K562 (cell line): Measurements from ENCODE around the gene ARID3B. TPM values are rescaled to one million over a fixed set of nuclear protein-coding genes. Genes with fewer than 3 reads are reported as not detected.
A peak's percentile ranks its signal among the peaks of the same experiment; 100 is the strongest.

Source experiments
- ATAC-seq: fragments of 200-7000 bp; cut with Tn5 transposase; 3 replicates; pipeline ENCODE4 v1.9.1; 2020; ENCODE audit warnings: moderate library complexity
- BruUV-seq: library from RNA; stranded (reverse); fragments of 400-500 nt; replicated peaks from 2 replicates; lab custom pipeline; 2021; lab: Mats Ljungman, UMichigan
- CTCF ChIA-PET: fragments of 300-600 bp; formaldehyde crosslinking; extraction: SDS; loops from one replicate; lab custom pipeline; 2021; ENCODE audit warnings: low intra/inter-chr PET ratio; lab: Yijun Ruan, JAX
- POLR2A ChIA-PET: fragments of 300-600, 350-650 bp; sonication (Branson Sonifier 250); formaldehyde crosslinking; extraction: SDS; loops from one replicate; lab custom pipeline; 2021; ENCODE audit warnings: antibody characterized with exemption, inconsistent platforms; lab: Yijun Ruan, JAX
- DNase-seq, 4 experiments: peaks; one replicate each; pipeline versions ENCODE4 v3.0.0 to v3.0.0-alpha.2; 2011 to 2018; ENCODE audit warnings: low spot score in 3 of 4, mixed read lengths in 3 of 4; ENCODE audit errors: extremely low read depth in 1 of 4
- FAIRE-seq: peaks from 2 replicates; lab custom pipeline; 2011; peaks lifted over from hg19 to GRCh38; lab: Jason Lieb, UNC
- H2AFZ ChIP-seq: 2 replicates; pipeline ENCODE4 v1.6.0; 2011; ENCODE audit warnings: low read depth, low read length, control low read depth, inconsistent platforms
- H3K27ac ChIP-seq: fragments of 200-600 bp; 3 replicates; pipeline ENCODE4 v1.8.0; 2011; ENCODE audit warnings: low read depth, mild to moderate bottlenecking, control low read depth, inconsistent platforms, low read length, moderate library complexity, mixed read lengths; ENCODE audit errors: extremely low read depth
- H3K27me3 ChIP-seq, 2 experiments: fragments of 300-600 bp in 1 of 2; 2 replicates in 1 of 2; 3 replicates in 1 of 2; pipeline versions ENCODE4 v1.6.0 to v1.8.0; 2011; ENCODE audit warnings: inconsistent platforms in 2 of 2, low read length in 2 of 2, mild to moderate bottlenecking in 1 of 2, mixed read lengths in 1 of 2, moderate library complexity in 1 of 2; ENCODE audit not compliant: control insufficient read depth in 2 of 2, insufficient read depth in 2 of 2
- H3K36me3 ChIP-seq: fragments of 300-600 bp; 3 replicates; pipeline ENCODE4 v1.8.0; 2011; ENCODE audit warnings: mild to moderate bottlenecking, low read length, inconsistent platforms; ENCODE audit not compliant: control insufficient read depth, insufficient read depth
- H3K4me1 ChIP-seq, 2 experiments: fragments of 200-600 bp in 1 of 2; replicated peaks in 1 of 2; 2 replicates in 1 of 2; 3 replicates in 1 of 2; pipeline versions ENCODE4 v1.5.1 to v1.8.0; 2011; ENCODE audit warnings: inconsistent platforms in 2 of 2, low read length in 2 of 2, mild to moderate bottlenecking in 1 of 2, mixed read lengths in 1 of 2, moderate library complexity in 1 of 2; ENCODE audit not compliant: control insufficient read depth in 2 of 2, insufficient read depth in 2 of 2
- H3K4me2 ChIP-seq: 2 replicates; pipeline ENCODE4 v1.6.1; 2011; ENCODE audit warnings: low read length, control low read depth, inconsistent platforms, mixed read lengths; ENCODE audit not compliant: insufficient read depth
- H3K4me3 ChIP-seq: fragments of 200-600 bp; sonication (generic), shearing (Covaris generic); 2 replicates; pipeline ENCODE4 v1.5.1; 2016; ENCODE audit warnings: control low read depth, inconsistent platforms
- H3K79me2 ChIP-seq: fragments of 200-600 bp; 3 replicates; pipeline ENCODE4 v1.8.0; 2011; ENCODE audit warnings: low read length, inconsistent platforms; ENCODE audit not compliant: control insufficient read depth, insufficient read depth
- H3K9ac ChIP-seq, 2 experiments: 2 replicates each; pipeline versions ENCODE4 v1.6.0 to v1.6.1; 2011; ENCODE audit warnings: low read depth in 2 of 2, low read length in 2 of 2, control low read depth in 1 of 2, inconsistent platforms in 1 of 2, mild to moderate bottlenecking in 1 of 2, mixed read lengths in 1 of 2; ENCODE audit not compliant: insufficient read depth in 1 of 2
- H3K9me1 ChIP-seq: one replicate; pipeline ENCODE4 v1.6.0; 2011; ENCODE audit warnings: inconsistent platforms, mild to moderate bottlenecking, low read length, moderate library complexity; ENCODE audit not compliant: control insufficient read depth, insufficient read depth
- H3K9me3 ChIP-seq: replicated peaks from 2 replicates; pipeline ENCODE4 v1.5.1; 2011; ENCODE audit warnings: low read depth, low read length, inconsistent platforms; ENCODE audit not compliant: control insufficient read depth, insufficient read depth
- H4K20me1 ChIP-seq: replicated peaks from 2 replicates; pipeline ENCODE4 v1.6.1; 2011; ENCODE audit warnings: low read length, inconsistent platforms, mixed read lengths; ENCODE audit not compliant: control insufficient read depth, insufficient read depth
- ADNP ChIP-seq: fragments of 200-800 bp; sonication (Bioruptor generic); IDR thresholded peaks from 2 replicates; pipeline ENCODE4 v1.6.1; 2016; ENCODE audit warnings: missing genetic modification characterization, missing compliant biosample characterization
- ESRRA ChIP-seq: fragments of 450-650 bp; IDR thresholded peaks from 2 replicates; pipeline ENCODE4 v1.6.1; 2014; ENCODE audit warnings: low read depth, mild to moderate bottlenecking, moderate library complexity, borderline replicate concordance
- FOXP1 ChIP-seq: sonication (generic); formaldehyde crosslinking; IDR thresholded peaks from 2 replicates; pipeline ENCODE4 v1.8.0; 2022; ENCODE audit warnings: mild to moderate bottlenecking, missing genetic modification reagents
- JUN ChIP-seq, 2 experiments: sonication (generic) in 1 of 2; formaldehyde crosslinking in 1 of 2; IDR thresholded peaks; 2 replicates each; pipeline versions ENCODE4 v1.6.1 to v1.8.0; 2012 to 2022; ENCODE audit warnings: borderline replicate concordance in 2 of 2, mild to moderate bottlenecking in 2 of 2, improper control_type of control experiment in 1 of 2, low read depth in 1 of 2, low read length in 1 of 2, missing genetic modification reagents in 1 of 2
- MAFK ChIP-seq: IDR thresholded peaks from 2 replicates; pipeline ENCODE4 v1.6.1; 2011; ENCODE audit warnings: low read length, improper control_type of control experiment
- PURB ChIP-seq: sonication (generic); formaldehyde crosslinking; IDR thresholded peaks from 2 replicates; pipeline ENCODE4 v1.9.0; 2021; ENCODE audit warnings: low read depth, mild to moderate bottlenecking, missing genetic modification reagents
- ZNF175 ChIP-seq: fragments of 200-800 bp; sonication (Bioruptor generic); IDR thresholded peaks from 2 replicates; pipeline ENCODE4 v1.6.1; 2016; ENCODE audit warnings: low read depth, mild to moderate bottlenecking, missing genetic modification characterization, missing compliant biosample characterization
- ZNF253 ChIP-seq: fragments of 250-450 bp; sonication (Bioruptor Pico); conservative IDR thresholded peaks from 2 replicates; pipeline ENCODE4 v1.6.1; 2021; ENCODE audit warnings: mild to moderate bottlenecking
- ZNF354B ChIP-seq: fragments of 250-450 bp; sonication (Bioruptor Pico); IDR thresholded peaks from 2 replicates; pipeline ENCODE4 v1.4.0; 2020
- WGBS: fragments of 100-300 bp; shearing (Covaris generic); methylation state at CpG from one replicate; pipeline ENCODE4 v1.1.6; 2016; ENCODE audit warnings: low coverage, mixed read lengths; ENCODE audit not compliant: insufficient coverage; ENCODE audit errors: missing lambda C conversion rate; 5-methylcytosine and 5-hydroxymethylcytosine counted together
- in situ Hi-C: fragments of 300-500 bp; cut with MboI; formaldehyde crosslinking; loops from 4 replicates; pipeline ENCODE4 v1.15.0; 2018; ENCODE audit warnings: inconsistent platforms, mixed read lengths
- intact Hi-C: fragments of 100-400 bp; cut with micrococcal nuclease; formaldehyde crosslinking; loops from 2 replicates; pipeline ENCODE4 v1.14.2; 2022
- polyA plus RNA-seq, 8 experiments: library from polyadenylated mRNA; depleted of rRNA in 4 of 8; stranded (reverse) in 5 of 8; unstranded in 3 of 8; fragments of >200 nt; fragmentation: Nextera tagmentation in 2 of 8; fragmentation: Illumina TruSeq in 1 of 8; extraction: Ambion mirVana in 2 of 8; extraction: Trizol in 1 of 8; gene quantifications; 2 replicates each; pipeline versions ENCODE4 v1.2.1 to v1.2.3, GENCODE V29; 2011 to 2014; ENCODE audit warnings: inconsistent platforms in 1 of 8, missing spikeins in 1 of 8
- total RNA-seq, 7 experiments: library from RNA; depleted of rRNA in 6 of 7; stranded (reverse); fragments of >200 nt in 6 of 7; fragmentation: Illumina TruSeq in 2 of 7; extraction: Trizol in 2 of 7; gene quantifications; 2 replicates each; pipeline versions ENCODE4 v1.2.1 to v1.2.3, GENCODE V29; 2011 to 2021; ENCODE audit warnings: low replicate concordance in 1 of 7
- TF ChIP-seq, protein P1 (sequence below): sonication (generic); formaldehyde crosslinking; IDR thresholded peaks from 2 replicates; pipeline ENCODE4 v1.8.0; 2022; ENCODE audit warnings: mild to moderate bottlenecking, low read depth, missing genetic modification reagents

The ARID3B gene
- total and polyA plus RNA-seq, 9 of the 15 experiments (the other 6 are each of a cell fraction or from before 2014, with no cell fraction given), result 0.32 to 15.1 (median 7.1) TPM

DNA sequence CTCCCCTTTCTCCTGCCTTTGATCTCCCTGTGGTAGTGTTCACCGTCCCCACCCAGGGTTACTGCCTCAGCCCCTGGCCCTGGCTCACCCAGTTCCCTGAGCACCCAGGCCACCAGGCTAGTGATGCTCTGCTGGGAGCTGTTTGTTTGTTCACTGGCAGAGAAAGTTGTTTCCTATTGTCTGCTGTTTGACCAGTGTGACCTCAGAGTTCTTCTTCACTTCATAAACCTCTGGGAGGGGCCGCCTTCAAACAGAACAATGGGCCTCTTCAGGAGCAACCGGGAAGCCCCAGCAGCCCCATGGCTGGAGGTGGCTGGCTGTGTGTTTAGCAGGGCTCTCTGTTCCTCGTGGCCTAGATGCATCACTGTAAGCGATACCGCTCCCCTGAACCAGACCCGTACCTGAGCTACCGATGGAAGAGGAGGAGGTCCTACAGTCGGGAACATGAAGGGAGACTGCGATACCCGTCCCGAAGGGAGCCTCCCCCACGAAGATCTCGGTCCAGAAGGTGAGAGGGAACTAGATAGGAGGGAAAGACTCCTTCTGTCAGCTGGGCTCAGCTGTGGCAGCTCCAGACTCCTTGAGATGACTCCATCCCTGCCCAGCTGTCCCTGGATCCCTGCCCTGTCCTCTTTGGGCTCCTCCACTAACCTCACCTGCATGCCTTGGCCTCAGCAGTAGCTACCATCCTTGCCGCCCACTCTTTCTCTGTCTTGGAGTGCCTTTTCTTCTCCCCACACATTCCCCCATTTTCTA lies 78.0 kb downstream of the ARID3B start:
- ChIA-PET CTCF (interaction anchor here (0.6 kb wide), 1 partner anchor 16 kb away, joined by 3 read pairs; no protein-coding TSS in a partner anchor), POLR2A (interaction anchor here (0.6 to 2.8 kb wide), 6 partner anchors 8 to 347 kb away, joined by 3 to 19 read pairs (median 5); no protein-coding TSS in a partner anchor)
- no peak overlapping the region for H3K4me2 ChIP-seq

More for the DNA sequence above, 78.0 kb downstream of the ARID3B start:
- WGBS, result 90% methylated on average over 11 of the region's 15 CpGs
- FAIRE-seq, result no peak
- BruUV-seq, result no TSS peak
- intact Hi-C loops, result loop anchor here (5.0 to 10.0 kb wide), 2 partner anchors 247 to 624 kb away; partner anchors contain the start of genes PML and STOML1
- TF ChIP-seq FOXP1 (CRISPR knock-in tag) (no peak), ZNF253 (CRISPR knock-in tag) (no peak), ZNF354B (CRISPR knock-in tag) (no peak), JUN (IDR thresholded peaks at IDR 0.05; ENCODE audit: borderline replicate concordance, low read depth, low read length) (no peak), JUN (CRISPR knock-in tag; IDR thresholded peaks at IDR 0.05; ENCODE audit: borderline replicate concordance) (no peak), ADNP (no peak), MAFK (no peak), PURB (CRISPR knock-in tag) (no peak), ZNF175 (CRISPR knock-in tag) (no peak), ESRRA (no peak)
- TF ChIP-seq, protein P1, sequence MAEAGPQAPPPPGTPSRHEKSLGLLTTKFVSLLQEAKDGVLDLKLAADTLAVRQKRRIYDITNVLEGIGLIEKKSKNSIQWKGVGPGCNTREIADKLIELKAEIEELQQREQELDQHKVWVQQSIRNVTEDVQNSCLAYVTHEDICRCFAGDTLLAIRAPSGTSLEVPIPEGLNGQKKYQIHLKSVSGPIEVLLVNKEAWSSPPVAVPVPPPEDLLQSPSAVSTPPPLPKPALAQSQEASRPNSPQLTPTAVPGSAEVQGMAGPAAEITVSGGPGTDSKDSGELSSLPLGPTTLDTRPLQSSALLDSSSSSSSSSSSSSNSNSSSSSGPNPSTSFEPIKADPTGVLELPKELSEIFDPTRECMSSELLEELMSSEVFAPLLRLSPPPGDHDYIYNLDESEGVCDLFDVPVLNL (CRISPR knock-in tag), result no peak
- TF ChIP-seq, all 486 proteins: peak for 0
- peaks cover 13% of the 10 kb centered on the region for H3K9me1 ChIP-seq
- DNase-seq (no peak), ATAC-seq (no peak)
- no peaks in the 10 kb centered on the region for H3K27me3 ChIP-seq
- no peaks in the 10 kb centered on the region for H3K9me3 ChIP-seq
- H3K4me1 ChIP-seq, result peaks cover 15 to 47% of the 10 kb centered on the region in 2 experiments; a peak in 4 of 5 replicates
- H3K79me2 ChIP-seq, result peaks cover 67% of the 10 kb centered on the region
- no peak overlapping the region for H3K27ac ChIP-seq
- peaks cover 57% of the 10 kb centered on the region for H4K20me1 ChIP-seq
- H3K9ac ChIP-seq, result peak overlapping the region in 1 of 2 experiments; percentile 72; a peak in 2 of 4 replicates
- no peak overlapping the region for H3K4me3 ChIP-seq
- H2AFZ ChIP-seq, result no peak overlapping the region
- in situ Hi-C loops, result no loop called here
- H3K36me3 ChIP-seq, result peaks cover 69% of the 10 kb centered on the region
